ENCODE measurements around the gene DHFR2.
A peak's percentile ranks its signal among the peaks of the same experiment; 100 is the strongest.
"Not testable (repeated sequence)": the region's sequence is repeated elsewhere in the genome, so short reads cannot be mapped to it uniquely, and the experiment has no call there.

The DHFR2 gene

GRCh38 chr3:94062513-94063404, at the start of gene DHFR2, which contains the start of gene NSUN3:
TSS of gene DHFR2 (minus strand) at chr3:94062916. CDS start at chr3:94061511, 1,405 bp downstream.
TSS of gene NSUN3 (plus strand) at chr3:94063061. CDS start at chr3:94063127, 66 bp downstream.
- peak; percentile 92 for DNase-seq

- DNase-seq, result no peak
Measured at GRCh38 chr3:94110854-94111253, 48.1 kb upstream of the DHFR2 start.

DNA sequence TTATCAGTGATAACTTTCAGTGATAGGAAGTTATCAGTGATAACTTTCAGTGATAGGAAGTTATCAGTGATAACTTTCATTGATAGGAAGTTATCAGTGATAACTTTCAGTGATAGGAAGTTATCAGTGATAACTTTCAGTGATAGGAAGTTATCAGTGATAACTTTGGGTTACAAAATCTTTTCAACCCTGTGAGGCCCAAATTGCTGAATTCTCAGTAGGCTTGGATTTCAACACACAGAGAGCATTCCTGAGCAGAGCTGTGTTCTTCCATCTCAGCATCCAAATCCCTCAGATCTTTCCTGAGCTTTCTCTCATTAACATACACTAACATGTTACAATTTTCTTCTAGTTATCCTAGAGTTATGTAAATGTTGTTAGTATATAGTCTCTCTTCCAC, 47.5 kb upstream of the DHFR2 start:
- DNase-seq, result not testable (repeated sequence)

- no peak for DNase-seq
Measured at GRCh38 chr3:94106268-94106667, 43.6 kb upstream of the DHFR2 start.

GRCh38 chr3:94101860-94102259, 39.1 kb upstream of the DHFR2 start:
- DNase-seq, result no peak

DNA sequence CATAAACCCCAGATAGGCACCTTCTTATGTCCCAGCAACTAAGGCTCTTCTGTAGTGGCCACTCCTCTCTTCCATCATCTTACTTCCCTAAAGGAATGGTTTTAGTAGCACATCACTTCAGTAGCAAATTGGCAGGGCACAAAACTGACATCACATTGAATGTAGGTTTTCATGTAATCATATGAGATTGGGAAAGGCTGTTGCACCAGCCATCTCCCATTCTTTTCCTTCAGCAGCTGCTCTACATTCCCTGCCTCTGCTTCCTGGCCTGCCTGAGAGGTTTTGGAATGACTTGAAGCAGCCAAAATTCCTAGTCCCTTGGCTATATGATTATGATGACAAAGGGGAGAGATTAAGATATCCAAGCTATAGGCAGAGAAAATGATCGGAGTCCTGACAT, 36.6 kb upstream of the DHFR2 start:
- no peak for DNase-seq

DNA sequence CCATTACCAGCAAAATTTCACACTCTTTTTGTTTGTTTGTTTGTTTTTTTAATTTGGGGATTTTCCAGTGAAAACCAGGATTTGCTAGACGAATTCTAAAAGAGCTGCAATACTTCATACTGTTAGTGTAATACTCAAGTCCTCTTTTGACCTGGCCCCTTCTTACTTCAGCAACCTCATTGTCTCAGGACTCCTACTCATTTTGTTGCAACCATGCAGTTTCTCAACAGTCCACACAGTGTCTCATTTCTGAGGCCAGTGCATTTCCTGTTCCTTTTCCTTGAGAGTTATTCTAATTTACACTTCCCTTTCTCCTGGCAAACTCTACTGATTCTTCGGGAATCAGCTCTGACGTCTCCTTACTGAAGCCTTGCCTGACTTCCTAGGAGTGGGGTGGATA, 35.7 kb upstream of the DHFR2 start:
- no peak for DNase-seq

- no peak for DNase-seq
Measured at GRCh38 chr3:94095111-94095510, 32.4 kb upstream of the DHFR2 start.

GRCh38 chr3:94093151-94093550, 30.4 kb upstream of the DHFR2 start:
- DNase-seq, result no peak

DNA sequence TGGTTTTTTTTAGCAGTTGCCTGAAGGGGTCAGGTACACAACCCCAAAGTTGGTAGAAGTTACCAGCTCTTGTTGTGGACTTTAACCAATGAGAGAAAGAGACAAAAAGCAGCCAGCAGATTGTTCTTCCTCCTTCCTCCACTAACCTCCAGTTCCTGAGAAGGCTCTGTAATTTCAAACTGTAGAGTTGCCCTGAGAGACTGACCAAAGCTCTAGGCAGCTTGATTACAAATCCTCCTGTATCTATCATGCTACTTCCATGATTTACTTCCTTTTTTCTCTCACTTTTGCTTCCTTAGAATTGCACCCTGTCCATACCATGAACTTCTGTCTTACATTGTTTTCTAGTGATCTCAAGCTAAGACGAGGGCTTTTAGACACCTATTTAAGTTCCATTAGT, 29.4 kb upstream of the DHFR2 start:
- no peak for DNase-seq

- DNase-seq, result no peak
Measured at GRCh38 chr3:94089126-94089525, 26.4 kb upstream of the DHFR2 start.

DNA sequence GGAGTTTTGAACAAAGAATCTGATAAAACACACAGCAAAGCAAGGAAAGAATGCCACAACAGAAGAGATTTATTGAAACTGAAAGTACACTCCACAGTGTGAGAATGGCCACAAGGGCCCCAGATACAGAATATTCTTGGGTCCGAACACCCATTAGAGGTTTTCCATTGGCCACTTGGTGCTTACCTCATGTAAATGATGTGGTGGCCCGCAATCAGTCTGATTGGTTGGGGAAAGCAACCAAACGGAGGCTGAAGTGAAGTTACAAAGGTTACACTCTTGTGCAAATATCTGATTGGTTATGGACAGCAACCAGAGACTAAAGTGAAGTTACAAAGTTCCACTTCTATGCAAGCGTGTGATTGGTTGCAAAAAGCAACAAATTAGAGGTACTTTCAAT, 20.5 kb upstream of the DHFR2 start:
- DNase-seq, result no peak

- no peak for DNase-seq
Measured at GRCh38 chr3:94082391-94082937, 19.7 kb upstream of the DHFR2 start.

- DNase-seq, result no peak
Measured at GRCh38 chr3:94081884-94082283, 19.2 kb upstream of the DHFR2 start.

- not testable (repeated sequence) for DNase-seq
Measured at GRCh38 chr3:94080552-94080951, 17.8 kb upstream of the DHFR2 start.

DNA sequence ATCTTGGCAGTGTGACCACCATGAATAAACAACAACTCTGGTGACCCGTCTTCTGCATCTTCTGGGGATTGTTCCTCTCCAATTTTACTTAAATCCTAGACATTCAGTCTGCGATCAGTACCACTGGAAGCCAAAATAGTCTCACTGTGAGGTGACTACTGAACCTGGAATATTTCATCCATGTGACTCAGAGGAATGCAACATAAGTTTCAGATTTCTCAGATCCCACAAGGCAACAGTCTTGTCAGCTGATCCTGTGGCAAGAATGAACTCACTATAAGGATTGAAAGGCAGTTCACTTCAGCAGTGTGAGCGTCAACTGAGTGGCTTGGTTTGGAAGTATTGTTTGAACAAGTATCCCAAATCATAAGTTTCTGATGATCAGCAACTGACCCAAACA, 13.3 kb upstream of the DHFR2 start:
- DNase-seq, result no peak

- DNase-seq, result no peak
Measured at GRCh38 chr3:94071713-94072284, 9.1 kb upstream of the DHFR2 start.

GRCh38 chr3:94070341-94070911, 7.7 kb upstream of the DHFR2 start:
- no peak for DNase-seq

DNA sequence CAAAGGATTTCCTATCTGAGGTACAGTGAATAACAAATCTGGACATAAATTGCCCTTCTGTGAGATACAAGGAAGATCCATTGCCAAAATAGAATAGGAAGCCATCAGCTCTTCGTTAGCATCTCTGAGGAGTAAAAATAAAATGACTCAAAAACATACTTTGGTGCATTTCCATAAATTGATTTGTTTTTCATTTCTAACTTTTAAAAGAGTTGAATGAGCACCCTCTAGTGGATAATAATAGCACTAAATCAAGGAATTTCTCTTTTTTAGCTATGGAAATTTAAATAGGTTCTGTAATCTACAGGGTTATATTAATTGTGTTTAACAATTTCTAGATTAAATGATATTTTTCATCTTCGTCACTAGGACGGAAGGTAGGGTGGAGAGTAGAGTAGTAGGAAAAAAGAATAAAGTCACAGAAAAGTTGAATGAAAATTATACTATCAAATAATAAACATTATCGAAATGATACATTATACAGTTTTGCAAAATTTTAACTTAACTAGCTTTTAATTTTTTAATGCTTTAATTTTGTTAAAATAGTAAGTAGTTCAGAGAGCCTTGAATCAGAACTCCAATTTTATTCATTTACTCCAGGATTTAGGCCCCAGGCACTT, 6.6 kb upstream of the DHFR2 start:
- no peak for DNase-seq

DNA sequence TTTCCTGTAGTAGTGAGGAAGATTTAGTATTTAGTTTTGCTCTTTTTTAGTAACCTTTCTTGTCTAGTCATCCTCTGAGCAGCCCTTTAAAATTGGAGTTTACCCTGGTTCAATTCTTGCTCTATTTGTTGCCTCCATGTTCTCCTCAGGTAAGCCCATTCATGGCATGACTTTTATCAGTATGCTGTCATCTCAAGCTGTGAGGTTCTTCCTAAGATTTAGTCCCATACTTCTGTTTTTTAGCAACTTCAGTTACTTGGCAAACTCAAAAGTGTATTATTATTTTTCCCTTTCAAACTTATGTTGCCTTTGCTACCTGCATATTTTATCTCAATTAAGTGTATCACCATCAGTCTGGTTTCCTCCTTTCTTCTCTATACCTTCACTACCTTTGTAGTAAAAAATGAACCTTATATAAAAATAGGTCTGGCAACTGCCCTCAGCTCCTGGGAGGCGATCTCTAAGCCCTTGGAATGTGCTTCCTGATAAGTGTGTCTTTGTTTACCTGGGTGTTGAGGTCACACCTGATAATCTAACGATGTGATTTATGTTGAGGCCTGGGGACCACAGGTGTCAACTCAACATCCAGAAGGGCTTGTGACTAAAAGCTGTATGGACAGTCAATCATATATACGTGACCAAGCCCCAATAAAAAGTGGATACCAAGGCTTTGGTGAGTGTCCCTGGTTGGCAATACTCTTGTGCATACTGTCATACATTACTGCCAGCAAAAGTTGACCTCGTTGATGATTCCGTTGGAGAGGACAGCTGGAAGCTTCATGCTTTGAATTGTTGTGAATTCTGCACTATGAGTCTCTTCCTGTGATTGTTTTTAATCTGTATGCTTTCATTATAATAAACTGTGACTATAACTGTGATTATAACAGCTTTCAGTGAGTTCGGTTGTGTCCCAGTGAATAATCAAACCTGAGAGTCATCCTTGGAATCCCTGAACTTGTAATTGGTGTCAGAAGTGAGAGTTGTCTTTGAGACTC, 4.1 kb upstream of the DHFR2 start:
- no peak for DNase-seq

- no peak for DNase-seq
Measured at GRCh38 chr3:94065819-94066480, 3.2 kb upstream of the DHFR2 start.
